K562 (cell line): ENCODE measurements around the gene NPIPA5. TPM values are rescaled to one million over a fixed set of nuclear protein-coding genes. Genes with fewer than 3 reads are reported as not detected.

Experiments used
- ADNP ChIP-seq: fragments of 200-800 bp; sonication (Bioruptor generic); IDR thresholded peaks from 2 replicates; pipeline ENCODE4 v1.6.1; 2016; ENCODE audit warnings: missing genetic modification characterization, missing compliant biosample characterization
- CBFB ChIP-seq: sonication (generic); formaldehyde crosslinking; IDR thresholded peaks from 2 replicates; pipeline ENCODE4 v1.4.0; 2020; ENCODE audit warnings: mild to moderate bottlenecking, missing genetic modification reagents
- CBX8 ChIP-seq: fragments of 200-600 bp; sonication (generic); IDR thresholded peaks from 2 replicates; pipeline ENCODE4 v1.6.1; 2012; ENCODE audit warnings: borderline replicate concordance, mixed run types, low read depth, mild to moderate bottlenecking, moderate library complexity, mixed read lengths, low read length, control low read depth, inconsistent platforms; ENCODE audit not compliant: poor library complexity, severe bottlenecking; ENCODE audit errors: extremely low read depth
- CEBPB ChIP-seq: fragments of 450-650 bp; IDR thresholded peaks from 2 replicates; pipeline ENCODE4 v1.6.1; 2016; ENCODE audit warnings: missing genetic modification characterization, missing compliant biosample characterization
- RBFOX2 ChIP-seq: fragments of 200-400 bp; formaldehyde crosslinking; IDR thresholded peaks from 2 replicates; pipeline ENCODE4 v1.6.1; 2017; ENCODE audit warnings: low read depth, mild to moderate bottlenecking, low read length, moderate library complexity
- ZNF146 ChIP-seq: IDR thresholded peaks from one replicate; pipeline ENCODE4 v1.6.1; 2018; ENCODE audit warnings: missing compliant biosample characterization; ENCODE audit not compliant: unreplicated experiment
- polyA plus RNA-seq, 8 experiments: library from polyadenylated mRNA; depleted of rRNA in 4 of 8; stranded (reverse) in 5 of 8; unstranded in 3 of 8; fragments of >200 nt; fragmentation: Nextera tagmentation in 2 of 8; fragmentation: Illumina TruSeq in 1 of 8; extraction: Ambion mirVana in 2 of 8; extraction: Trizol in 1 of 8; gene quantifications; 2 replicates each; pipeline versions ENCODE4 v1.2.1 to v1.2.3, GENCODE V29; 2011 to 2014; ENCODE audit warnings: inconsistent platforms in 1 of 8, missing spikeins in 1 of 8
- total RNA-seq, 7 experiments: library from RNA; depleted of rRNA in 6 of 7; stranded (reverse); fragments of >200 nt in 6 of 7; fragmentation: Illumina TruSeq in 2 of 7; extraction: Trizol in 2 of 7; gene quantifications; 2 replicates each; pipeline versions ENCODE4 v1.2.1 to v1.2.3, GENCODE V29; 2011 to 2021; ENCODE audit warnings: low replicate concordance in 1 of 7
- TF ChIP-seq, protein P1 (sequence below): fragments of 450-650 bp; formaldehyde crosslinking; IDR thresholded peaks from 2 replicates; pipeline ENCODE4 v1.4.0; 2022; ENCODE audit warnings: missing genetic modification characterization
- TF ChIP-seq, protein P2 (sequence below): sonication (generic); formaldehyde crosslinking; IDR thresholded peaks from 2 replicates; pipeline ENCODE4 v1.8.1; 2023; ENCODE audit warnings: mild to moderate bottlenecking, missing genetic modification reagents, moderate library complexity

The NPIPA5 gene
- total and polyA plus RNA-seq, 9 of the 15 experiments (the other 6 are each of a cell fraction or from before 2014, with no cell fraction given): 2.2 to 17.0 (median 4.7) TPM

DNA sequence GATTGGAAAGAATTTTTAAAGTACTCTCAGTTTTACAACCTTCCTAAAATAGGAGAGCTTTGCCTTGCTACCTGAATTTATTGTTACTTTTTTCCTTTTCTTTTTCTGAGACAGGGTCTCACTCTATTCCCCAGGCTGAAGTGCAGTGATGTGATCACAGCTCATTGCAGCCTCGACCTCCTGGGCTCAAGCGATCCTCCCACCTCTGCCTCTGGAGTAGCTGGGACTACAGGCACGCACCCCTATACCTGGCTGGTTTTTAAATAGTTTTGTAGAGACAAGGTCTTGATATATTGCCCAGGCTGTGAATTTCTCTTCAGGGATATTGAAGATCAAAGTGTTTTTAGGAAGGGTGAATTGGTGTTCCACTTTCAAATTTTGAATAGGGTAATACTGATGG, 21.2 kb upstream of the NPIPA5 start (continued):
- TF ChIP-seq, protein P1, sequence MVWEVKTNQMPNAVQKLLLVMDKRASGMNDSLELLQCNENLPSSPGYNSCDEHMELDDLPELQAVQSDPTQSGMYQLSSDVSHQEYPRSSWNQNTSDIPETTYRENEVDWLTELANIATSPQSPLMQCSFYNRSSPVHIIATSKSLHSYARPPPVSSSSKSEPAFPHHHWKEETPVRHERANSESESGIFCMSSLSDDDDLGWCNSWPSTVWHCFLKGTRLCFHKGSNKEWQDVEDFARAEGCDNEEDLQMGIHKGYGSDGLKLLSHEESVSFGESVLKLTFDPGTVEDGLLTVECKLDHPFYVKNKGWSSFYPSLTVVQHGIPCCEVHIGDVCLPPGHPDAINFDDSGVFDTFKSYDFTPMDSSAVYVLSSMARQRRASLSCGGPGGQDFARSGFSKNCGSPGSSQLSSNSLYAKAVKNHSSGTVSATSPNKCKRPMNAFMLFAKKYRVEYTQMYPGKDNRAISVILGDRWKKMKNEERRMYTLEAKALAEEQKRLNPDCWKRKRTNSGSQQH (CRISPR knock-in tag): no peak
- no peak for TF ChIP-seq CEBPB (tag)
- TF ChIP-seq, protein P2, sequence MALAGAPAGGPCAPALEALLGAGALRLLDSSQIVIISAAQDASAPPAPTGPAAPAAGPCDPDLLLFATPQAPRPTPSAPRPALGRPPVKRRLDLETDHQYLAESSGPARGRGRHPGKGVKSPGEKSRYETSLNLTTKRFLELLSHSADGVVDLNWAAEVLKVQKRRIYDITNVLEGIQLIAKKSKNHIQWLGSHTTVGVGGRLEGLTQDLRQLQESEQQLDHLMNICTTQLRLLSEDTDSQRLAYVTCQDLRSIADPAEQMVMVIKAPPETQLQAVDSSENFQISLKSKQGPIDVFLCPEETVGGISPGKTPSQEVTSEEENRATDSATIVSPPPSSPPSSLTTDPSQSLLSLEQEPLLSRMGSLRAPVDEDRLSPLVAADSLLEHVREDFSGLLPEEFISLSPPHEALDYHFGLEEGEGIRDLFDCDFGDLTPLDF (CRISPR knock-in tag): no peak
- TF ChIP-seq CBFB (CRISPR knock-in tag): no peak
- no peak for TF ChIP-seq RBFOX2
- no peak for TF ChIP-seq ZNF146 (CRISPR knock-in tag)
- no peak for TF ChIP-seq CBX8
- TF ChIP-seq ADNP (tag): no peak
